ENCODE results near the gene CPXM2.

DNA sequence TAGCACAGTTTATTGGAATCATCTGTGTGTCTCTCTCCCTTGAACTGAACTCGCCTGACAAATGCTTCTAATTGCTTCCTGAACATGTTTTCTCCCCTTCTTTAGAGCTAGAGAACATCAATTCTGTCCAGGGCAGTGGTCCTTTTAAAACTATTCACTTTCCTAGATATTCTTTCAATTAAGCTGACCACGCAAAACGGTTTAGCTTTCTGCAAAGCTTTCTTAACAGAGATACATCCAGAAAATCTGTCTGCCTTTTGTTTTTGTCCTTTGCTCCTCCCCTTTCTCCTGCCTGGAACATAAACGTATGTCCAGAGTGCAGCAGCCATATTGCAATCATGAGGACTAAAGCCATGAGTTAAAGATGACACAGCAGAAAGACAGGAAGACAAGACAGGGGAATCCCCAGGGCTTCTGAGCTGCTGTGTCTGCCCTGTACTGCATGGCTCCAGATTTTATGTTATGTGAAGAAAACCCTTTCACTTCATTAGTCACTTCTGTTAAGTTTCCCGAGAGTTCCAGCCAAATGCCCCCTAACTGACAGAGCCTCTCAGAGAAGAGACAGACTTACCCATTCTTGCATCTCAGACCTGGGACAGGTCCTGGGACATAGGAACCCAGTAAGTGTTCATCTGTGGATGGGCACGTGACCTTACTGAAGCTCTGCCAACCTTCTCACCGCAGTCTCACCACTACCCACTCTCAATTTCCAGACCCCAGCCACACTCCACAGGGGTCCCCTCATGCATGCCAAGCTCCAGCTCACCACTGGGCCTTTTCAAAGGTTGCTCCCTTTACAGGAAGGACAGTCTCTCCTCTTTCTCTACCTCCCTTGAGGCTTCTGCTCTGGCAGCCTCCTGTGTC is 35.0 kb upstream of the CPXM2 start:
- TF ChIP-seq, protein P1, sequence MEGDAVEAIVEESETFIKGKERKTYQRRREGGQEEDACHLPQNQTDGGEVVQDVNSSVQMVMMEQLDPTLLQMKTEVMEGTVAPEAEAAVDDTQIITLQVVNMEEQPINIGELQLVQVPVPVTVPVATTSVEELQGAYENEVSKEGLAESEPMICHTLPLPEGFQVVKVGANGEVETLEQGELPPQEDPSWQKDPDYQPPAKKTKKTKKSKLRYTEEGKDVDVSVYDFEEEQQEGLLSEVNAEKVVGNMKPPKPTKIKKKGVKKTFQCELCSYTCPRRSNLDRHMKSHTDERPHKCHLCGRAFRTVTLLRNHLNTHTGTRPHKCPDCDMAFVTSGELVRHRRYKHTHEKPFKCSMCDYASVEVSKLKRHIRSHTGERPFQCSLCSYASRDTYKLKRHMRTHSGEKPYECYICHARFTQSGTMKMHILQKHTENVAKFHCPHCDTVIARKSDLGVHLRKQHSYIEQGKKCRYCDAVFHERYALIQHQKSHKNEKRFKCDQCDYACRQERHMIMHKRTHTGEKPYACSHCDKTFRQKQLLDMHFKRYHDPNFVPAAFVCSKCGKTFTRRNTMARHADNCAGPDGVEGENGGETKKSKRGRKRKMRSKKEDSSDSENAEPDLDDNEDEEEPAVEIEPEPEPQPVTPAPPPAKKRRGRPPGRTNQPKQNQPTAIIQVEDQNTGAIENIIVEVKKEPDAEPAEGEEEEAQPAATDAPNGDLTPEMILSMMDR (IDR thresholded peaks at IDR 0.05) = no peak
- no peak for TF ChIP-seq POLR2AphosphoS5 (IDR thresholded peaks at IDR 0.05; ENCODE audit: insufficient read depth in 1 of 2, low read depth in 1 of 2)
